K562 (cell line): ENCODE results near the gene PKD1L1. TPM values are rescaled to one million over a fixed set of nuclear protein-coding genes. Genes with fewer than 3 reads are reported as not detected.

Source experiments
- ATAC-seq: fragments of 200-7000 bp; cut with Tn5 transposase; 3 replicates; pipeline ENCODE4 v1.9.1; 2020; ENCODE audit warnings: moderate library complexity
- BruUV-seq: library from RNA; stranded (reverse); fragments of 400-500 nt; replicated peaks from 2 replicates; lab custom pipeline; 2021; lab: Mats Ljungman, UMichigan
- CTCF ChIA-PET: fragments of 300-600 bp; formaldehyde crosslinking; extraction: SDS; loops from one replicate; lab custom pipeline; 2021; ENCODE audit warnings: low intra/inter-chr PET ratio; lab: Yijun Ruan, JAX
- POLR2A ChIA-PET: fragments of 300-600, 350-650 bp; sonication (Branson Sonifier 250); formaldehyde crosslinking; extraction: SDS; loops from one replicate; lab custom pipeline; 2021; ENCODE audit warnings: antibody characterized with exemption, inconsistent platforms; lab: Yijun Ruan, JAX
- DNase-seq, 4 experiments: peaks; one replicate each; pipeline versions ENCODE4 v3.0.0 to v3.0.0-alpha.2; 2011 to 2018; ENCODE audit warnings: low spot score in 3 of 4, mixed read lengths in 3 of 4; ENCODE audit errors: extremely low read depth in 1 of 4
- FAIRE-seq: peaks from 2 replicates; lab custom pipeline; 2011; peaks lifted over from hg19 to GRCh38; lab: Jason Lieb, UNC
- H2AFZ ChIP-seq: 2 replicates; pipeline ENCODE4 v1.6.0; 2011; ENCODE audit warnings: low read depth, low read length, control low read depth, inconsistent platforms
- H3K27ac ChIP-seq: fragments of 200-600 bp; 3 replicates; pipeline ENCODE4 v1.8.0; 2011; ENCODE audit warnings: low read depth, mild to moderate bottlenecking, control low read depth, inconsistent platforms, low read length, moderate library complexity, mixed read lengths; ENCODE audit errors: extremely low read depth
- H3K27me3 ChIP-seq, 2 experiments: fragments of 300-600 bp in 1 of 2; 2 replicates in 1 of 2; 3 replicates in 1 of 2; pipeline versions ENCODE4 v1.6.0 to v1.8.0; 2011; ENCODE audit warnings: inconsistent platforms in 2 of 2, low read length in 2 of 2, mild to moderate bottlenecking in 1 of 2, mixed read lengths in 1 of 2, moderate library complexity in 1 of 2; ENCODE audit not compliant: control insufficient read depth in 2 of 2, insufficient read depth in 2 of 2
- H3K36me3 ChIP-seq: fragments of 300-600 bp; 3 replicates; pipeline ENCODE4 v1.8.0; 2011; ENCODE audit warnings: mild to moderate bottlenecking, low read length, inconsistent platforms; ENCODE audit not compliant: control insufficient read depth, insufficient read depth
- H3K4me1 ChIP-seq, 2 experiments: fragments of 200-600 bp in 1 of 2; replicated peaks in 1 of 2; 2 replicates in 1 of 2; 3 replicates in 1 of 2; pipeline versions ENCODE4 v1.5.1 to v1.8.0; 2011; ENCODE audit warnings: inconsistent platforms in 2 of 2, low read length in 2 of 2, mild to moderate bottlenecking in 1 of 2, mixed read lengths in 1 of 2, moderate library complexity in 1 of 2; ENCODE audit not compliant: control insufficient read depth in 2 of 2, insufficient read depth in 2 of 2
- H3K4me2 ChIP-seq: 2 replicates; pipeline ENCODE4 v1.6.1; 2011; ENCODE audit warnings: low read length, control low read depth, inconsistent platforms, mixed read lengths; ENCODE audit not compliant: insufficient read depth
- H3K4me3 ChIP-seq: fragments of 200-600 bp; sonication (generic), shearing (Covaris generic); 2 replicates; pipeline ENCODE4 v1.5.1; 2016; ENCODE audit warnings: control low read depth, inconsistent platforms
- H3K79me2 ChIP-seq: fragments of 200-600 bp; 3 replicates; pipeline ENCODE4 v1.8.0; 2011; ENCODE audit warnings: low read length, inconsistent platforms; ENCODE audit not compliant: control insufficient read depth, insufficient read depth
- H3K9ac ChIP-seq, 2 experiments: 2 replicates each; pipeline versions ENCODE4 v1.6.0 to v1.6.1; 2011; ENCODE audit warnings: low read depth in 2 of 2, low read length in 2 of 2, control low read depth in 1 of 2, inconsistent platforms in 1 of 2, mild to moderate bottlenecking in 1 of 2, mixed read lengths in 1 of 2; ENCODE audit not compliant: insufficient read depth in 1 of 2
- H3K9me1 ChIP-seq: one replicate; pipeline ENCODE4 v1.6.0; 2011; ENCODE audit warnings: inconsistent platforms, mild to moderate bottlenecking, low read length, moderate library complexity; ENCODE audit not compliant: control insufficient read depth, insufficient read depth
- H3K9me3 ChIP-seq: replicated peaks from 2 replicates; pipeline ENCODE4 v1.5.1; 2011; ENCODE audit warnings: low read depth, low read length, inconsistent platforms; ENCODE audit not compliant: control insufficient read depth, insufficient read depth
- H4K20me1 ChIP-seq: replicated peaks from 2 replicates; pipeline ENCODE4 v1.6.1; 2011; ENCODE audit warnings: low read length, inconsistent platforms, mixed read lengths; ENCODE audit not compliant: control insufficient read depth, insufficient read depth
- ATF1 ChIP-seq, 2 experiments: fragments of 450-650 bp in 1 of 2; IDR thresholded peaks; 2 replicates each; pipeline ENCODE4 v1.6.1; 2016; ENCODE audit warnings: missing compliant biosample characterization in 1 of 2, missing genetic modification characterization in 1 of 2
- DPF2 ChIP-seq: fragments of 450-650 bp; IDR thresholded peaks from 2 replicates; pipeline ENCODE4 v1.6.1; 2016
- NEUROD1 ChIP-seq: fragments of 150-350 bp; IDR thresholded peaks from 2 replicates; pipeline ENCODE4 v1.6.1; 2014; ENCODE audit warnings: borderline replicate concordance, low read length, low read depth; ENCODE audit not compliant: partially characterized antibody
- TCF7L2 ChIP-seq: fragments of 150-350 bp; IDR thresholded peaks from 2 replicates; pipeline ENCODE4 v1.6.1; 2016; ENCODE audit warnings: low read depth, mild to moderate bottlenecking, low read length, moderate library complexity
- ZNF197 ChIP-seq: fragments of 200-800 bp; sonication (Bioruptor generic); IDR thresholded peaks from 2 replicates; pipeline ENCODE4 v1.6.1; 2016; ENCODE audit warnings: low read depth, missing genetic modification characterization, missing compliant biosample characterization
- ZNF586 ChIP-seq: fragments of 450-650 bp; formaldehyde crosslinking; conservative IDR thresholded peaks from 2 replicates; pipeline ENCODE4 v1.4.0; 2020; ENCODE audit warnings: mild to moderate bottlenecking, moderate library complexity
- WGBS: fragments of 100-300 bp; shearing (Covaris generic); methylation state at CpG from one replicate; pipeline ENCODE4 v1.1.6; 2016; ENCODE audit warnings: low coverage, mixed read lengths; ENCODE audit not compliant: insufficient coverage; ENCODE audit errors: missing lambda C conversion rate; 5-methylcytosine and 5-hydroxymethylcytosine counted together
- in situ Hi-C: fragments of 300-500 bp; cut with MboI; formaldehyde crosslinking; loops from 4 replicates; pipeline ENCODE4 v1.15.0; 2018; ENCODE audit warnings: inconsistent platforms, mixed read lengths
- intact Hi-C: fragments of 100-400 bp; cut with micrococcal nuclease; formaldehyde crosslinking; loops from 2 replicates; pipeline ENCODE4 v1.14.2; 2022
- polyA plus RNA-seq, 8 experiments: library from polyadenylated mRNA; depleted of rRNA in 4 of 8; stranded (reverse) in 5 of 8; unstranded in 3 of 8; fragments of >200 nt; fragmentation: Nextera tagmentation in 2 of 8; fragmentation: Illumina TruSeq in 1 of 8; extraction: Ambion mirVana in 2 of 8; extraction: Trizol in 1 of 8; gene quantifications; 2 replicates each; pipeline versions ENCODE4 v1.2.1 to v1.2.3, GENCODE V29; 2011 to 2014; ENCODE audit warnings: inconsistent platforms in 1 of 8, missing spikeins in 1 of 8
- total RNA-seq, 7 experiments: library from RNA; depleted of rRNA in 6 of 7; stranded (reverse); fragments of >200 nt in 6 of 7; fragmentation: Illumina TruSeq in 2 of 7; extraction: Trizol in 2 of 7; gene quantifications; 2 replicates each; pipeline versions ENCODE4 v1.2.1 to v1.2.3, GENCODE V29; 2011 to 2021; ENCODE audit warnings: low replicate concordance in 1 of 7

PKD1L1 gene
- total and polyA plus RNA-seq, 9 of the 15 experiments (the other 6 are each of a cell fraction or from before 2014, with no cell fraction given): 0.01 to 0.02 TPM; not detected in 7

- no peaks in the 10 kb centered on the region for H3K79me2 ChIP-seq
- no peak overlapping the region for H3K9ac ChIP-seq
- intact Hi-C loops: no loop called here
- TF ChIP-seq ZNF586 (CRISPR knock-in tag) (no peak), TCF7L2 (no peak), ATF1 (CRISPR knock-in tag; IDR thresholded peaks at IDR 0.05) (no peak), ATF1 (tag; IDR thresholded peaks at IDR 0.05) (no peak), DPF2 (no peak), ZNF197 (CRISPR knock-in tag) (no peak), NEUROD1 (no peak)
- no peak for FAIRE-seq
- ATAC-seq: no peak
- H3K4me2 ChIP-seq: no peak overlapping the region
- in situ Hi-C loops: no loop called here
- POLR2A ChIA-PET: interaction anchor here (0.6 kb wide), 1 partner anchor 635 kb away, joined by 3 read pairs; no protein-coding TSS in a partner anchor
- 4% methylated on average over 6 of the region's 6 CpGs for WGBS
- H3K9me3 ChIP-seq: no peaks in the 10 kb centered on the region
- no peak overlapping the region for H2AFZ ChIP-seq
- H4K20me1 ChIP-seq: no peaks in the 10 kb centered on the region
- H3K4me1 ChIP-seq: no peaks in the 10 kb centered on the region; a peak in 1 of 5 replicates
- no peaks in the 10 kb centered on the region for H3K9me1 ChIP-seq
- CTCF ChIA-PET: no interaction called here
- no peaks in the 10 kb centered on the region for H3K36me3 ChIP-seq
- H3K4me3 ChIP-seq: no peak overlapping the region
- no peak overlapping the region for H3K27ac ChIP-seq
- BruUV-seq: no TSS peak
- peaks cover 14 to 48% of the 10 kb centered on the region in 2 experiments; a peak in 4 of 5 replicates for H3K27me3 ChIP-seq
- no peak for DNase-seq
Measured at GRCh38 chr7:47932016-47932415, 16.2 kb downstream of the PKD1L1 start.
